K562 (cell line): ENCODE data around the gene ARPC1A. TPM values are rescaled to one million over a fixed set of nuclear protein-coding genes. Genes with fewer than 3 reads are reported as not detected.

Source experiments
- C11orf30 ChIP-seq: fragments of 450-650 bp; IDR thresholded peaks from 2 replicates; pipeline ENCODE4 v1.6.1; 2016; ENCODE audit warnings: low read depth, mild to moderate bottlenecking
- IRF2 ChIP-seq: sonication (generic); formaldehyde crosslinking; IDR thresholded peaks from 2 replicates; pipeline ENCODE4 v1.8.1; 2022; ENCODE audit warnings: mild to moderate bottlenecking, missing genetic modification reagents
- KAT7 ChIP-seq: sonication (generic); formaldehyde crosslinking; IDR thresholded peaks from 2 replicates; pipeline ENCODE4 v1.8.0; 2022; ENCODE audit warnings: missing genetic modification reagents, mild to moderate bottlenecking, borderline replicate concordance
- MAFF ChIP-seq: IDR thresholded peaks from 2 replicates; pipeline ENCODE4 v1.6.1; 2012; ENCODE audit warnings: low read length, improper control_type of control experiment
- MTA1 ChIP-seq: fragments of 450-650 bp; IDR thresholded peaks from 2 replicates; pipeline ENCODE4 v1.6.1; 2017; ENCODE audit warnings: borderline replicate concordance
- PRPF4 ChIP-seq: fragments of 200-400 bp; formaldehyde crosslinking; IDR thresholded peaks from one replicate; pipeline ENCODE4 v1.6.1; 2017; ENCODE audit warnings: low read length, low read depth, mild to moderate bottlenecking; ENCODE audit not compliant: insufficient read depth, poor library complexity, severe bottlenecking
- SMARCB1 ChIP-seq: IDR thresholded peaks from 2 replicates; pipeline ENCODE4 v1.6.1; 2011; ENCODE audit warnings: improper control_type of control experiment, low read depth; ENCODE audit not compliant: insufficient read length
- TEAD1 ChIP-seq, 2 experiments: fragments of 450-650 bp in 1 of 2; sonication (generic) in 1 of 2; formaldehyde crosslinking; IDR thresholded peaks; 2 replicates each; pipeline versions ENCODE4 v1.4.0 to v1.8.0; 2020 to 2022; ENCODE audit warnings: mild to moderate bottlenecking in 2 of 2, missing genetic modification reagents in 1 of 2
- U2AF2 ChIP-seq: fragments of 200-400 bp; formaldehyde crosslinking; optimal IDR thresholded peaks from 2 replicates; pipeline ENCODE3; 2017; ENCODE audit warnings: low read depth, mild to moderate bottlenecking, low read length
- XRCC5 ChIP-seq: fragments of 200-400 bp; formaldehyde crosslinking; IDR thresholded peaks from 2 replicates; pipeline ENCODE4 v1.6.1; 2017; ENCODE audit warnings: low read depth, mild to moderate bottlenecking, low read length
- ZNF12 ChIP-seq: sonication (generic); formaldehyde crosslinking; IDR thresholded peaks from 2 replicates; pipeline ENCODE4 v1.4.0; 2020; ENCODE audit warnings: mild to moderate bottlenecking, missing genetic modification reagents
- ZNF274 ChIP-seq: IDR thresholded peaks from 2 replicates; pipeline ENCODE4 v1.6.1; 2011; ENCODE audit warnings: low read depth, mild to moderate bottlenecking, low read length, moderate library complexity, borderline replicate concordance
- ZNF311 ChIP-seq: fragments of 250-450 bp; sonication (Bioruptor Pico); IDR thresholded peaks from 2 replicates; pipeline ENCODE4 v1.4.0; 2020; ENCODE audit warnings: mild to moderate bottlenecking, moderate library complexity
- ZNF444 ChIP-seq: fragments of 250-450 bp; sonication (Bioruptor Pico); IDR thresholded peaks from 2 replicates; pipeline ENCODE4 v1.4.0; 2020; ENCODE audit warnings: mild to moderate bottlenecking, moderate library complexity
- polyA plus RNA-seq, 8 experiments: library from polyadenylated mRNA; depleted of rRNA in 4 of 8; stranded (reverse) in 5 of 8; unstranded in 3 of 8; fragments of >200 nt; fragmentation: Nextera tagmentation in 2 of 8; fragmentation: Illumina TruSeq in 1 of 8; extraction: Ambion mirVana in 2 of 8; extraction: Trizol in 1 of 8; gene quantifications; 2 replicates each; pipeline versions ENCODE4 v1.2.1 to v1.2.3, GENCODE V29; 2011 to 2014; ENCODE audit warnings: inconsistent platforms in 1 of 8, missing spikeins in 1 of 8
- total RNA-seq, 7 experiments: library from RNA; depleted of rRNA in 6 of 7; stranded (reverse); fragments of >200 nt in 6 of 7; fragmentation: Illumina TruSeq in 2 of 7; extraction: Trizol in 2 of 7; gene quantifications; 2 replicates each; pipeline versions ENCODE4 v1.2.1 to v1.2.3, GENCODE V29; 2011 to 2021; ENCODE audit warnings: low replicate concordance in 1 of 7
- TF ChIP-seq, protein P1 (sequence below), 2 experiments: IDR thresholded peaks; 2 replicates each; pipeline ENCODE4 v1.6.1; 2012; ENCODE audit warnings: improper control_type of control experiment in 2 of 2, low read depth in 2 of 2, low read length in 2 of 2, borderline replicate concordance in 1 of 2
- TF ChIP-seq, protein P2 (sequence below): fragments of 450-650 bp; conservative IDR thresholded peaks from 2 replicates; pipeline ENCODE4 v1.6.1; 2016; ENCODE audit warnings: missing genetic modification characterization, low read depth, mild to moderate bottlenecking, control low read depth, missing compliant biosample characterization
- TF ChIP-seq, protein P3 (sequence below): fragments of 450-650 bp; IDR thresholded peaks from 2 replicates; pipeline ENCODE4 v1.6.1; 2018; ENCODE audit warnings: mild to moderate bottlenecking, low read depth; ENCODE audit not compliant: partially characterized antibody

The ARPC1A gene
- total and polyA plus RNA-seq, 9 of the 15 experiments (the other 6 are each of a cell fraction or from before 2014, with no cell fraction given): 39.5 to 151 (median 86.1) TPM

DNA sequence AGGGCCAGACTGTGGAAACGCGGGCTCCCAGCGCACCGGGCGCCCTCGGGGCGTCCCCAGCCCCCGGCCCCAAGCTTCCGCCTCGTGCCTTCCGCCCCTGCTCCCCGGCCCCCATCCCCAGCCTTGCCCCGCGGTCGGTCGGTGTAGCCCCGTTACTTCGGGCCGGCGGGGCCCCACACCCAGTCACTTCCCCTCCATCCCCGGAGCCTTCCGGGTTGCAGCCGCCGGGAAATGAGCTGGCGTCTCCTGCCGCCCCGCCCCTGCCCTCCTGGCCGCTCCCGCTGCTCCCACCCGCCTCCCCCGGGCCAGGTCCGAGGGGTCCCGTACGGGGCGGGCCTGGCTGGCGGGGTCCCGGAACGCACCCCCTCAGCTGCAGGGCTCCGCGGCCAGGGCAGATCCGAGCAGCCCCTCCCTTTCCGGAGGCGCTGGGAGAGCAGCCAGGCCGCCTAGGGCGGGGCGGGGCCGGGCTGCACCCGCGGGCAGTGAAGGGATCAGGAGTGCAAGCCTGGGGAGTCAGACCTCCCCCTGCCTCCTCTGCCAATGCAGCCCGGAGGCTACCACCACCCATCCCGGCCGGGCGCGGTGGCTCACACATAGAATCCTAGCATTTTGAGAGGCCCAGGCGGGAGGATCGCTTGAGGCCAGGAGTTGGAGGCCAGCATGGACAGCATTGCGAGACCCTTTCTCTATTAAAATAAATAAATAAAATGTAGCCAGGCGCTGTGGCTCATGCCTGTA is 49.5 kb downstream of the ARPC1A start (continued):
- TF ChIP-seq TEAD1 (CRISPR knock-in tag; IDR thresholded peaks at IDR 0.05) (0 out of 4 replicates have a peak, but pooled peaks of 1 of the 2 experiments have one; percentile 52), ZNF274 (no peak), MTA1 (no peak), C11orf30 (no peak), ZNF12 (CRISPR knock-in tag) (no peak; the same call in 1 of the 2 replicates), ZNF311 (CRISPR knock-in tag) (no peak), PRPF4 (no peak), IRF2 (CRISPR knock-in tag) (no peak), ZNF444 (CRISPR knock-in tag) (no peak), MAFF (no peak), XRCC5 (no peak; the same call in 1 of the 2 replicates), U2AF2 (no peak), SMARCB1 (no peak), KAT7 (CRISPR knock-in tag) (no peak)
- TF ChIP-seq, protein P1, sequence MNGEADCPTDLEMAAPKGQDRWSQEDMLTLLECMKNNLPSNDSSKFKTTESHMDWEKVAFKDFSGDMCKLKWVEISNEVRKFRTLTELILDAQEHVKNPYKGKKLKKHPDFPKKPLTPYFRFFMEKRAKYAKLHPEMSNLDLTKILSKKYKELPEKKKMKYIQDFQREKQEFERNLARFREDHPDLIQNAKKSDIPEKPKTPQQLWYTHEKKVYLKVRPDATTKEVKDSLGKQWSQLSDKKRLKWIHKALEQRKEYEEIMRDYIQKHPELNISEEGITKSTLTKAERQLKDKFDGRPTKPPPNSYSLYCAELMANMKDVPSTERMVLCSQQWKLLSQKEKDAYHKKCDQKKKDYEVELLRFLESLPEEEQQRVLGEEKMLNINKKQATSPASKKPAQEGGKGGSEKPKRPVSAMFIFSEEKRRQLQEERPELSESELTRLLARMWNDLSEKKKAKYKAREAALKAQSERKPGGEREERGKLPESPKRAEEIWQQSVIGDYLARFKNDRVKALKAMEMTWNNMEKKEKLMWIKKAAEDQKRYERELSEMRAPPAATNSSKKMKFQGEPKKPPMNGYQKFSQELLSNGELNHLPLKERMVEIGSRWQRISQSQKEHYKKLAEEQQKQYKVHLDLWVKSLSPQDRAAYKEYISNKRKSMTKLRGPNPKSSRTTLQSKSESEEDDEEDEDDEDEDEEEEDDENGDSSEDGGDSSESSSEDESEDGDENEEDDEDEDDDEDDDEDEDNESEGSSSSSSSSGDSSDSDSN (IDR thresholded peaks at IDR 0.05; ENCODE audit: borderline replicate concordance in 1 of 2, low read depth in 2 of 2, low read length in 2 of 2): peak in 1 of 2 experiments; percentile 82; a peak in 2 of 4 replicates
- TF ChIP-seq, protein P2, sequence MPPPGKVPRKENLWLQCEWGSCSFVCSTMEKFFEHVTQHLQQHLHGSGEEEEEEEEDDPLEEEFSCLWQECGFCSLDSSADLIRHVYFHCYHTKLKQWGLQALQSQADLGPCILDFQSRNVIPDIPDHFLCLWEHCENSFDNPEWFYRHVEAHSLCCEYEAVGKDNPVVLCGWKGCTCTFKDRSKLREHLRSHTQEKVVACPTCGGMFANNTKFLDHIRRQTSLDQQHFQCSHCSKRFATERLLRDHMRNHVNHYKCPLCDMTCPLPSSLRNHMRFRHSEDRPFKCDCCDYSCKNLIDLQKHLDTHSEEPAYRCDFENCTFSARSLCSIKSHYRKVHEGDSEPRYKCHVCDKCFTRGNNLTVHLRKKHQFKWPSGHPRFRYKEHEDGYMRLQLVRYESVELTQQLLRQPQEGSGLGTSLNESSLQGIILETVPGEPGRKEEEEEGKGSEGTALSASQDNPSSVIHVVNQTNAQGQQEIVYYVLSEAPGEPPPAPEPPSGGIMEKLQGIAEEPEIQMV (tag): no peak
- TF ChIP-seq, protein P3, sequence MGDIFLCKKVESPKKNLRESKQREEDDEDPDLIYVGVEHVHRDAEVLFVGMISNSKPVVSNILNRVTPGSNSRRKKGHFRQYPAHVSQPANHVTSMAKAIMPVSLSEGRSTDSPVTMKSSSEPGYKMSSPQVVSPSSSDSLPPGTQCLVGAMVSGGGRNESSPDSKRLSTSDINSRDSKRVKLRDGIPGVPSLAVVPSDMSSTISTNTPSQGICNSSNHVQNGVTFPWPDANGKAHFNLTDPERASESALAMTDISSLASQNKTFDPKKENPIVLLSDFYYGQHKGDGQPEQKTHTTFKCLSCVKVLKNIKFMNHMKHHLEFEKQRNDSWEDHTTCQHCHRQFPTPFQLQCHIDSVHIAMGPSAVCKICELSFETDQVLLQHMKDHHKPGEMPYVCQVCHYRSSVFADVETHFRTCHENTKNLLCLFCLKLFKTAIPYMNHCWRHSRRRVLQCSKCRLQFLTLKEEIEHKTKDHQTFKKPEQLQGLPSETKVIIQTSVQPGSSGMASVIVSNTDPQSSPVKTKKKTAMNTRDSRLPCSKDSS: no peak
